ENCODE data around the gene CMTM6. TPM values are rescaled to one million over a fixed set of nuclear protein-coding genes. Genes with fewer than 3 reads are reported as not detected.

The CMTM6 gene
- total and polyA plus RNA-seq, 2 of the 13 experiments (the other 11 are each of a cell fraction or from before 2014, with no cell fraction given): 25.6 to 55.7 TPM

GRCh38 chr3:32502118-32502945 lies at the start of gene CMTM6 (continued):
- TF ChIP-seq, protein P1, sequence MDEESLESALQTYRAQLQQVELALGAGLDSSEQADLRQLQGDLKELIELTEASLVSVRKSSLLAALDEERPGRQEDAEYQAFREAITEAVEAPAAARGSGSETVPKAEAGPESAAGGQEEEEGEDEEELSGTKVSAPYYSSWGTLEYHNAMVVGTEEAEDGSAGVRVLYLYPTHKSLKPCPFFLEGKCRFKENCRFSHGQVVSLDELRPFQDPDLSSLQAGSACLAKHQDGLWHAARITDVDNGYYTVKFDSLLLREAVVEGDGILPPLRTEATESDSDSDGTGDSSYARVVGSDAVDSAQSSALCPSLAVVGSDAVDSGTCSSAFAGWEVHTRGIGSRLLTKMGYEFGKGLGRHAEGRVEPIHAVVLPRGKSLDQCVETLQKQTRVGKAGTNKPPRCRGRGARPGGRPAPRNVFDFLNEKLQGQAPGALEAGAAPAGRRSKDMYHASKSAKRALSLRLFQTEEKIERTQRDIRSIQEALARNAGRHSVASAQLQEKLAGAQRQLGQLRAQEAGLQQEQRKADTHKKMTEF (CRISPR knock-in tag; IDR thresholded peaks at IDR 0.05): peak; percentile 61; the same call in 1 of the 2 replicates
- TF ChIP-seq SOX6 (IDR thresholded peaks at IDR 0.05) (no peak), SOX6 (CRISPR knock-in tag; IDR thresholded peaks at IDR 0.05) (peak; percentile 13; the same call in 1 of the 2 replicates), ZNF264 (CRISPR knock-in tag; IDR thresholded peaks at IDR 0.05) (0 out of 2 replicates have a peak, but pooled peaks have one; percentile 26), SIX1 (CRISPR knock-in tag; IDR thresholded peaks at IDR 0.05; ENCODE audit: borderline replicate concordance) (no peak), ZNF577 (CRISPR knock-in tag; IDR thresholded peaks at IDR 0.05; ENCODE audit: borderline replicate concordance, low read depth) (no peak), KMT2A (CRISPR knock-in tag; IDR thresholded peaks at IDR 0.05) (peak; percentile 83), CHCHD3 (CRISPR knock-in tag; IDR thresholded peaks at IDR 0.05) (no peak), ZNF234 (CRISPR knock-in tag; conservative IDR thresholded peaks at IDR 0.05) (0 out of 2 replicates have a peak, but pooled peaks have one; percentile 55), ASH2L (IDR thresholded peaks at IDR 0.05; ENCODE audit: insufficient read length, low read depth, low read length) (peak; percentile 75), ZNF737 (CRISPR knock-in tag; IDR thresholded peaks at IDR 0.05; ENCODE audit: borderline replicate concordance) (no peak)
- TF ChIP-seq, protein P2, sequence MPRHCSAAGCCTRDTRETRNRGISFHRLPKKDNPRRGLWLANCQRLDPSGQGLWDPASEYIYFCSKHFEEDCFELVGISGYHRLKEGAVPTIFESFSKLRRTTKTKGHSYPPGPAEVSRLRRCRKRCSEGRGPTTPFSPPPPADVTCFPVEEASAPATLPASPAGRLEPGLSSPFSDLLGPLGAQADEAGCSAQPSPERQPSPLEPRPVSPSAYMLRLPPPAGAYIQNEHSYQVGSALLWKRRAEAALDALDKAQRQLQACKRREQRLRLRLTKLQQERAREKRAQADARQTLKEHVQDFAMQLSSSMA (CRISPR knock-in tag; IDR thresholded peaks at IDR 0.05): 0 out of 2 replicates have a peak, but pooled peaks have one; percentile 34
- TF ChIP-seq, protein P3, sequence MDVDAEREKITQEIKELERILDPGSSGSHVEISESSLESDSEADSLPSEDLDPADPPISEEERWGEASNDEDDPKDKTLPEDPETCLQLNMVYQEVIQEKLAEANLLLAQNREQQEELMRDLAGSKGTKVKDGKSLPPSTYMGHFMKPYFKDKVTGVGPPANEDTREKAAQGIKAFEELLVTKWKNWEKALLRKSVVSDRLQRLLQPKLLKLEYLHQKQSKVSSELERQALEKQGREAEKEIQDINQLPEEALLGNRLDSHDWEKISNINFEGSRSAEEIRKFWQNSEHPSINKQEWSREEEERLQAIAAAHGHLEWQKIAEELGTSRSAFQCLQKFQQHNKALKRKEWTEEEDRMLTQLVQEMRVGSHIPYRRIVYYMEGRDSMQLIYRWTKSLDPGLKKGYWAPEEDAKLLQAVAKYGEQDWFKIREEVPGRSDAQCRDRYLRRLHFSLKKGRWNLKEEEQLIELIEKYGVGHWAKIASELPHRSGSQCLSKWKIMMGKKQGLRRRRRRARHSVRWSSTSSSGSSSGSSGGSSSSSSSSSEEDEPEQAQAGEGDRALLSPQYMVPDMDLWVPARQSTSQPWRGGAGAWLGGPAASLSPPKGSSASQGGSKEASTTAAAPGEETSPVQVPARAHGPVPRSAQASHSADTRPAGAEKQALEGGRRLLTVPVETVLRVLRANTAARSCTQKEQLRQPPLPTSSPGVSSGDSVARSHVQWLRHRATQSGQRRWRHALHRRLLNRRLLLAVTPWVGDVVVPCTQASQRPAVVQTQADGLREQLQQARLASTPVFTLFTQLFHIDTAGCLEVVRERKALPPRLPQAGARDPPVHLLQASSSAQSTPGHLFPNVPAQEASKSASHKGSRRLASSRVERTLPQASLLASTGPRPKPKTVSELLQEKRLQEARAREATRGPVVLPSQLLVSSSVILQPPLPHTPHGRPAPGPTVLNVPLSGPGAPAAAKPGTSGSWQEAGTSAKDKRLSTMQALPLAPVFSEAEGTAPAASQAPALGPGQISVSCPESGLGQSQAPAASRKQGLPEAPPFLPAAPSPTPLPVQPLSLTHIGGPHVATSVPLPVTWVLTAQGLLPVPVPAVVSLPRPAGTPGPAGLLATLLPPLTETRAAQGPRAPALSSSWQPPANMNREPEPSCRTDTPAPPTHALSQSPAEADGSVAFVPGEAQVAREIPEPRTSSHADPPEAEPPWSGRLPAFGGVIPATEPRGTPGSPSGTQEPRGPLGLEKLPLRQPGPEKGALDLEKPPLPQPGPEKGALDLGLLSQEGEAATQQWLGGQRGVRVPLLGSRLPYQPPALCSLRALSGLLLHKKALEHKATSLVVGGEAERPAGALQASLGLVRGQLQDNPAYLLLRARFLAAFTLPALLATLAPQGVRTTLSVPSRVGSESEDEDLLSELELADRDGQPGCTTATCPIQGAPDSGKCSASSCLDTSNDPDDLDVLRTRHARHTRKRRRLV (CRISPR knock-in tag; IDR thresholded peaks at IDR 0.05): peak; percentile 54; the same call in 1 of the 2 replicates
- TF ChIP-seq, protein P4, sequence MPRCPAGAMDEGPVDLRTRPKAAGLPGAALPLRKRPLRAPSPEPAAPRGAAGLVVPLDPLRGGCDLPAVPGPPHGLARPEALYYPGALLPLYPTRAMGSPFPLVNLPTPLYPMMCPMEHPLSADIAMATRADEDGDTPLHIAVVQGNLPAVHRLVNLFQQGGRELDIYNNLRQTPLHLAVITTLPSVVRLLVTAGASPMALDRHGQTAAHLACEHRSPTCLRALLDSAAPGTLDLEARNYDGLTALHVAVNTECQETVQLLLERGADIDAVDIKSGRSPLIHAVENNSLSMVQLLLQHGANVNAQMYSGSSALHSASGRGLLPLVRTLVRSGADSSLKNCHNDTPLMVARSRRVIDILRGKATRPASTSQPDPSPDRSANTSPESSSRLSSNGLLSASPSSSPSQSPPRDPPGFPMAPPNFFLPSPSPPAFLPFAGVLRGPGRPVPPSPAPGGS (CRISPR knock-in tag; IDR thresholded peaks at IDR 0.05): no peak
